ENCODE data around the gene JMJD6.

Gene JMJD6

GRCh38 chr17:76679239-76679638, 47.2 kb downstream of the JMJD6 start:
- DNase-seq (ENCODE audit: low spot score) = no peak

- no peak for DNase-seq (ENCODE audit: low spot score)
Observed at GRCh38 chr17:76678330-76678729, 48.1 kb downstream of the JMJD6 start.

GRCh38 chr17:76677406-76677805, 49.0 kb downstream of the JMJD6 start:
- DNase-seq (ENCODE audit: low spot score) = no peak

GRCh38 chr17:76676629-76677028, 49.8 kb downstream of the JMJD6 start:
- DNase-seq (ENCODE audit: low spot score) = no peak

- DNase-seq (ENCODE audit: low spot score) = no peak
Observed at GRCh38 chr17:76675648-76676047, 50.8 kb downstream of the JMJD6 start.

- no peak for DNase-seq (ENCODE audit: low spot score)
Observed at GRCh38 chr17:76674600-76674999, 51.8 kb downstream of the JMJD6 start.

- no peak for DNase-seq (ENCODE audit: low spot score)
Observed at GRCh38 chr17:76673729-76674128, 52.7 kb downstream of the JMJD6 start.

GRCh38 chr17:76672892-76673291, 53.5 kb downstream of the JMJD6 start:
- no peak for DNase-seq (ENCODE audit: low spot score)

GRCh38 chr17:76672270-76672851, 54.0 kb downstream of the JMJD6 start:
- DNase-seq (ENCODE audit: low spot score) = no peak

GRCh38 chr17:76671912-76672262, 54.5 kb downstream of the JMJD6 start:
- DNase-seq (ENCODE audit: low spot score) = no peak

- DNase-seq (ENCODE audit: low spot score) = peak; percentile 100
Observed at GRCh38 chr17:76671123-76671911, 55.1 kb downstream of the JMJD6 start.

- no peak for DNase-seq (ENCODE audit: low spot score)
Observed at GRCh38 chr17:76670718-76671122, 55.7 kb downstream of the JMJD6 start.

- no peak for DNase-seq (ENCODE audit: low spot score)
Observed at GRCh38 chr17:76670020-76670717, 56.2 kb downstream of the JMJD6 start.

Small RNA genes within 50 kb of the gene (small RNA-seq; reads per million reads assigned to genes)
- 0 to 0.03 reads per million in 2 experiments for gene AC005837.3
- gene RF02271 = 0 reads per million in 2 experiments
- gene RNU6-97P = 0 reads per million in 2 experiments
- 0.10 to 6.3 reads per million in 2 experiments for gene RNY4P36

Data from SK-N-DZ (cell line).